Activated naive CD8-positive, alpha-beta T cell treated with anti-CD3 and anti-CD28 coated beads, Interleukin-2, amount 10 ng/mL, durations not matched to agents 7 days and 5 days (primary cell): ENCODE measurements around the gene CS. TPM values are rescaled to one million over a fixed set of nuclear protein-coding genes. Genes with fewer than 3 reads are reported as not detected.
"Not testable (repeated sequence)": the region's sequence is repeated elsewhere in the genome, so short reads cannot be mapped to it uniquely, and the experiment has no call there.

Source experiments
- ATAC-seq: fragments of 150-1000 bp; cut with Tn5 transposase; one replicate; pipeline ENCODE4 v1.10.0; 2021; ENCODE audit warnings: low read depth, moderate library complexity
- POLR2A ChIA-PET: fragments of 350-600 bp; sonication (Branson Sonifier 250); formaldehyde crosslinking; loops from one replicate; lab custom pipeline; 2021; ENCODE audit warnings: antibody characterized with exemption; lab: Charles Lee
- DNase-seq: peaks from one replicate; pipeline ENCODE4 v3.0.0; 2021
- H3K27ac Mint-ChIP-seq: one replicate; pipeline ENCODE4 v1.8.0; 2022; ENCODE audit warnings: mild to moderate bottlenecking, mixed read lengths
- H3K27me3 Mint-ChIP-seq: one replicate; pipeline ENCODE4 v1.8.0; 2022; ENCODE audit warnings: mild to moderate bottlenecking, moderate library complexity, mixed read lengths
- H3K36me3 Mint-ChIP-seq: one replicate; pipeline ENCODE4 v1.8.0; 2021; ENCODE audit warnings: mild to moderate bottlenecking, mixed read lengths
- H3K4me1 Mint-ChIP-seq: one replicate; pipeline ENCODE4 v1.8.0; 2021; ENCODE audit warnings: mixed read lengths
- H3K4me3 Mint-ChIP-seq: one replicate; pipeline ENCODE4 v1.8.0; 2022; ENCODE audit warnings: mild to moderate bottlenecking, moderate library complexity, mixed read lengths
- H3K9me3 Mint-ChIP-seq: one replicate; pipeline ENCODE4 v1.8.0; 2021; ENCODE audit warnings: mixed read lengths
- total RNA-seq, 2 experiments: library from RNA; stranded (reverse); gene quantifications; one replicate each; pipeline ENCODE4 v1.2.3, GENCODE V29; 2021

Gene CS
- total RNA-seq, result 100 to 1,000 TPM; 165 to 176 TPM

GRCh38 chr12:56299853-56300643 lies at the start of gene CS:
CS (minus strand) TSS chr12:56300330; CDS start chr12:56300201, 129 bp downstream.
- no peaks in the 10 kb centered on the region for H3K27me3 Mint-ChIP-seq
- POLR2A ChIA-PET, result interaction anchor here (0.6 to 3.5 kb wide), 9 partner anchors 10 to 110 kb away, joined by 3 to 16 read pairs (median 6); partner anchors contain the start of genes CNPY2, COQ10A, PAN2 and STAT2
- peaks cover 19% of the 10 kb centered on the region for H3K36me3 Mint-ChIP-seq
- peak within 1 kb of the TSS; percentile 96 for H3K4me3 Mint-ChIP-seq
- no peaks in the 10 kb centered on the region for H3K9me3 Mint-ChIP-seq
- DNase-seq (peak; percentile 98), ATAC-seq (peak; percentile 96)
- H3K27ac Mint-ChIP-seq, result peak within 1 kb of the TSS; percentile 92
- H3K4me1 Mint-ChIP-seq, result peaks cover 35% of the 10 kb centered on the region

- DNase-seq (no peak), ATAC-seq (no peak)
- H3K9me3 Mint-ChIP-seq, result no peaks in the 10 kb centered on the region
- H3K4me3 Mint-ChIP-seq, result no peak overlapping the region
- H3K4me1 Mint-ChIP-seq, result peaks cover 3% of the 10 kb centered on the region
- no peaks in the 10 kb centered on the region for H3K27me3 Mint-ChIP-seq
- POLR2A ChIA-PET, result interaction anchor here (1.4 to 15.3 kb wide), 4 partner anchors 10 to 100 kb away, joined by 3 to 153 read pairs (median 11); partner anchors contain the start of genes CNPY2, IL23A, STAT2 and TIMELESS
- H3K36me3 Mint-ChIP-seq, result peaks cover 38% of the 10 kb centered on the region
- no peak overlapping the region for H3K27ac Mint-ChIP-seq
Observed at GRCh38 chr12:56348776-56349175, 48.6 kb upstream of the CS start.

DNA sequence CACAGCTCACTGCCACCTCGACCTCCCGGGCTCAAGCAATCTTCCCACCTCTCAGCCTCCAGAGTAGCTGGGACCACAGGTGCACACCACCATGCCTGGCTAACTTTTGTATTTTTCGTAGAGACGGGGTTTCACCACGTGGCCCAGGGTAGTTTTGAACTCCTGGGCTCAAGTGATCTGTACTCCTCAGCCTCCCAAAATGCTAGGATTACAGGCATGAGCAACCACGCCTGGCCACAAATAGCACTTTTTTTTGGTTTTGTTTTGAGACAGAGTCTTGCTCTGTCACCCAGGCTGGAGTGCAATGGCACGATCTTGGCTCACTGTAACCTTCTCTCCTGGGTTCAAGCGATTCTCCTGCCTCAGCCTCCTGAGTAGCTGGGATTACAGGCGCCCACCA lies 47.1 kb upstream of the CS start:
- DNase-seq, H3K27me3 Mint-ChIP-seq, H3K9me3 Mint-ChIP-seq, ATAC-seq, H3K4me1 Mint-ChIP-seq, H3K27ac Mint-ChIP-seq, H3K4me3 Mint-ChIP-seq: not testable (repeated sequence)
- peaks cover 47% of the 10 kb centered on the region for H3K36me3 Mint-ChIP-seq
- POLR2A ChIA-PET, result interaction anchor here (0.7 to 15.3 kb wide), 5 partner anchors 9 to 299 kb away, joined by 3 to 153 read pairs (median 12); partner anchors contain the start of genes CNPY2, IL23A and STAT2

- Mint-ChIP-seq H3K27me3 (no peaks in the 10 kb centered on the region), H3K27ac (peak overlapping the region; percentile 20), H3K4me1 (peaks cover 8% of the 10 kb centered on the region), H3K4me3 (no peak overlapping the region), H3K9me3 (no peaks in the 10 kb centered on the region), H3K36me3 (peaks cover 51% of the 10 kb centered on the region)
- ATAC-seq (peak; percentile 12), DNase-seq (no peak)
- POLR2A ChIA-PET, result interaction anchor here (0.7 to 15.3 kb wide), 4 partner anchors 8 to 299 kb away, joined by 3 to 153 read pairs (median 18); partner anchors contain the start of genes CNPY2, IL23A and STAT2
Observed at GRCh38 chr12:56346675-56347074, 46.5 kb upstream of the CS start.

DNA sequence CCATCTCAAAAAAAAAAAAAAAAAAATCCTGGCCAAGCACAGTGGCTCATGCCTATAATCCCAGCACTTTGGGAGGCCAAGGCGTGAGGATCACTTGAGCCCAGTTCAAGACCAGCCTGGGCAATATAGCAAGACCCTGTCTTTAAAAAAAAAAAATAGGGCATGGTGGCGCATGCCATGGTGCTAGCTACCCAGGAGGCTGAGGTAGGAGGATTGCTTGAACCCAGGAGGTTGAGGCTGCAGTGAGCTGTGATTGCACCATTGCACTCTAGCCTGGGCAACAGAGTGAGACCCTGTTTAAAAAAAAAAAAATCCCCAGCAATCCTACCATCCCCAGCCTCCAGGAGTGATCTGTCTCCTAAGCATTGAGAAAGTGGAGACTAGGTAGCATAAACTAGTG lies 42.2 kb upstream of the CS start:
- H3K36me3 Mint-ChIP-seq, result peaks cover 33% of the 10 kb centered on the region
- POLR2A ChIA-PET, result interaction anchor here (2.1 to 15.3 kb wide), 2 partner anchors 9 to 16 kb away, joined by 9 to 153 read pairs; partner anchors contain the start of gene STAT2
- not testable (repeated sequence) for ATAC-seq, H3K4me3 Mint-ChIP-seq, H3K27ac Mint-ChIP-seq, H3K27me3 Mint-ChIP-seq, DNase-seq, H3K9me3 Mint-ChIP-seq
- peaks cover 28% of the 10 kb centered on the region for H3K4me1 Mint-ChIP-seq

DNA sequence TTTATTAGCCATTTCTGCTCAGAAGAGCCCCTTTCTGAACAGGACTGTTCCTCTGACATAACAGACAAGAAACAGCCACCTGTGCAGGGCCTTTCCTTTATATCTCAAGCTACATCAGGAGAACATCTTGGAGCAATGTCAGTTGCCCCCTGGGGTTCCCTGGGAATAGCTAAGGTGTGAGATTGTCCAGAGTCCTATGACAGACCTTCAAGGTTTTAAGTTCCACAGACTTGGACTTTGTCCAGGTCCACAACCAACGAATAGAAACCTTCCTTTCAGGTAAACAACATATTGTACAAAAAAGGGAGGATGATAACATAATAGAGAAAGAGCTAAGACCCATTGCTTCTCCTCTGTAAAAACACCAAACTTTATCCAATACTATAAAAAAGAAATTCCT lies 41.5 kb upstream of the CS start:
- no peak for ATAC-seq
- Mint-ChIP-seq H3K27ac (no peak overlapping the region), H3K27me3 (no peaks in the 10 kb centered on the region), H3K4me1 (peaks cover 34% of the 10 kb centered on the region), H3K4me3 (no peak overlapping the region), H3K9me3 (no peaks in the 10 kb centered on the region), H3K36me3 (peaks cover 29% of the 10 kb centered on the region)
- DNase-seq, result no peak
- POLR2A ChIA-PET, result interaction anchor here (1.2 to 15.3 kb wide), 2 partner anchors 17 to 108 kb away, joined by 3 to 153 read pairs; partner anchors contain the start of genes STAT2 and TIMELESS

GRCh38 chr12:56339158-56339422 lies 39.0 kb upstream of the CS start:
- Mint-ChIP-seq H3K27ac (peak overlapping the region; percentile 100), H3K4me1 (peaks cover 41% of the 10 kb centered on the region), H3K36me3 (peaks cover 24% of the 10 kb centered on the region), H3K27me3 (no peaks in the 10 kb centered on the region), H3K9me3 (no peaks in the 10 kb centered on the region), H3K4me3 (peak overlapping the region; percentile 88)
- POLR2A ChIA-PET, result interaction anchor here (0.6 to 15.3 kb wide), 12 partner anchors 8 to 222 kb away, joined by 3 to 153 read pairs (median 4); partner anchors contain the start of genes APOF, CNPY2, COQ10A and RNF41
- DNase-seq (no peak), ATAC-seq (no peak)

DNA sequence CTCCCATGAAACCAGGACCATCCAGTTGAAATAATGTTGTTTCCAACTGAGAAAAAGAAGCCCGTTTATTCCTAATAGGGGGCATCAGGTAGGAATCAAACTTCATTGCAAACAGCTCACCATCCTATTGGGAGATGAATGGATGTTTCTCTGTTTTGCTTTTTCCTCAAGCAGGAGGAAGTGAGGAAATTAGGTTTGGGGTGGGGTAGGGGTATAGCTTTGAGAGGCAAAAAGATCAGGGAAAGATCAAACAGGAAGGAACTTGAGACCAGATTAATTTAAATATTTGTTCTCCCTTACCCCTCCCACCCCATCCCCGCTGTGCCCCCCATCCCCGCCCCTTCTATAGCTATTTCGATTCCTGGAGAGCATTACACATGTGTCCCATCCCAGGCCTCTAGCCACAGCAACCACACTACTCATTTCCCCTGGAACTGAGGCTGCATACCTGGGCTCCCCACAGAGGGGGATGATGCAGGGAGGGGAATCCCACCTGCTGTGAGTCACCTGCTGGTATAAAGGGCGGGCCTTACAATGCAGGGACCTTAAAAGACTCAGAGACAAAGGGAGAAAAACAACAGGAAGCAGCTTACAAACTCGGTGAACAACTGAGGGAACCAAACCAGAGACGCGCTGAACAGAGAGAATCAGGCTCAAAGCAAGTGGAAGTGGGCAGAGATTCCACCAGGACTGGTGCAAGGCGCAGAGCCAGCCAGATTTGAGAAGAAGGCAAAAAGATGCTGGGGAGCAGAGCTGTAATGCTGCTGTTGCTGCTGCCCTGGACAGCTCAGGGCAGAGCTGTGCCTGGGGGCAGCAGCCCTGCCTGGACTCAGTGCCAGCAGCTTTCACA lies 38.4 kb upstream of the CS start, which contains the start of gene IL23A:
TSS of gene IL23A (plus strand) at position 577 of the 850 bp plus-strand sequence. CDS start at position 738, 161 bp downstream.
- Mint-ChIP-seq H3K4me1 (peaks cover 41% of the 10 kb centered on the region), H3K4me3 (peak within 1 kb of the TSS; percentile 88), H3K9me3 (no peaks in the 10 kb centered on the region), H3K27me3 (no peaks in the 10 kb centered on the region), H3K27ac (peak within 1 kb of the TSS; percentile 100), H3K36me3 (peaks cover 22% of the 10 kb centered on the region)
- DNase-seq (peak; percentile 68), ATAC-seq (peak; percentile 66)
- POLR2A ChIA-PET, result interaction anchor here (0.6 to 15.3 kb wide), 15 partner anchors 9 to 222 kb away, joined by 3 to 153 read pairs (median 4); partner anchors contain the start of genes APOF, CNPY2, COQ10A and RNF41

GRCh38 chr12:56337753-56338251 lies 37.7 kb upstream of the CS start:
- Mint-ChIP-seq H3K4me3 (no peak overlapping the region), H3K4me1 (peaks cover 40% of the 10 kb centered on the region), H3K27ac (peak overlapping the region; percentile 100), H3K36me3 (peaks cover 17% of the 10 kb centered on the region), H3K27me3 (no peaks in the 10 kb centered on the region), H3K9me3 (no peaks in the 10 kb centered on the region)
- DNase-seq (no peak), ATAC-seq (no peak)
- POLR2A ChIA-PET, result interaction anchor here (1.2 to 15.3 kb wide), 10 partner anchors 10 to 220 kb away, joined by 3 to 153 read pairs (median 4); partner anchors contain the start of genes APOF, CNPY2, COQ10A and SMARCC2

DNA sequence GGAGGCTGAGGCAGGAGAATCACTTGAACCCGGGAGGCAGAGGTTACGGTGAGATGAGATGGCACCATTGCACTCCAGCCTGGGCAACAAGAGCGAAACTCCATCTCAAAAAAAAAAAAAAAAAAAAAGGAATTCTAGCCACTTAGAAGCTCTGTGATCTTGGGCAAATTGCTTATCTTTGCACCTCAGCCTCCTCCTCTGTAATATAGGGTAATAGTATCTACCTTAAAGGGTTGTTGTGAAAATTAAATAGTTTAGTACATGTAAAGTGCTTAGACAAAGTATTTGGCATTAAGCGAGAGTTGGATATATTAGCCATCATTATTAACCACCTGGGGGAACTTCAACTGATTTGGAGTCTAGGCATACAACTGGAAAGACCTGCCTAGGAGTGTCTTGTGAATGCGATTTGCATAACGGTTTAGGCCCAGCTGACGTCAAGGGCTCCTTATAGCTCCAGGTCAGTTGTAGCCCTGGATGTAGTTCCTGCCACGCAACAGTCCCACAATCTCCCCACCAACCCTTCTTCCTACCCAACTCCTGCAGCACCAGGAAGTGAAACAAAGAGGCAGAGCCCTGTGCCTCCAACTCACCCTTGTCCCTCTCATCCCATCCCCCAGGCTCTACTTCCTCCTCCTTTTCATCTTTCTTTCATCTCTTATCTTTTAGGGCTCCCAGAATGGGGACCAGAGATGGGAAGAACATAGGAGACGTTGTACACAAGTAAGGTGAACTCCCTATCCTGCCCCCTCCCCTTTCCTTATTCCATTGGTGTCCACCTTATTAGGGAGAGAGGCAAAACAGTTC lies 36.4 kb upstream of the CS start:
- Mint-ChIP-seq H3K27me3 (no peaks in the 10 kb centered on the region), H3K36me3 (peaks cover 12% of the 10 kb centered on the region), H3K4me3 (no peak overlapping the region), H3K9me3 (no peaks in the 10 kb centered on the region), H3K4me1 (peaks cover 42% of the 10 kb centered on the region), H3K27ac (peak overlapping the region; percentile 60)
- DNase-seq (no peak), ATAC-seq (no peak)
- POLR2A ChIA-PET, result interaction anchor here (4.8 to 5.0 kb wide), 2 partner anchors 21 to 23 kb away, joined by 28 to 40 read pairs; partner anchors contain the start of genes CNPY2 and STAT2

- H3K9me3 Mint-ChIP-seq, H3K36me3 Mint-ChIP-seq, ATAC-seq, DNase-seq, H3K27me3 Mint-ChIP-seq, H3K27ac Mint-ChIP-seq: not testable (repeated sequence)
- Mint-ChIP-seq H3K4me3 (peak overlapping the region; percentile 28), H3K4me1 (peaks cover 42% of the 10 kb centered on the region)
- POLR2A ChIA-PET, result interaction anchor here (0.7 to 5.0 kb wide), 3 partner anchors 20 to 267 kb away, joined by 6 to 40 read pairs (median 28); partner anchors contain the start of genes CNPY2 and STAT2
Observed at GRCh38 chr12:56335527-56335926, 35.4 kb upstream of the CS start.

DNA sequence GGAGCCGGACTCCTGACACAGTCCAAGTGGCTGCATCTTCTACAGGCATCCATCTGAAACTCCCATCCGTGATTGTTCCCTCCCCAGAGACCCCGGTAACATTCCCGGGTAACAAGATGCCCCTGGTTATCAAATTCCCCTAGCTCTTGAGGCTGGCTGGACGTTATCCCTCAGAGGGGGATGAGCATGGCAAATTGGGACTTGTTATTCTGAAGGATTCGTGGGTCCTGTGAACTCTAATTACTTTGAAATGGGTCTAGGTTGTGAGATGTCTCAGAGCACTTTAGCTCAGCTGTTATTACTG lies 34.3 kb upstream of the CS start:
- ATAC-seq, result no peak
- Mint-ChIP-seq H3K27me3 (no peaks in the 10 kb centered on the region), H3K27ac (peak overlapping the region; percentile 94), H3K9me3 (no peaks in the 10 kb centered on the region), H3K36me3 (peaks cover 9% of the 10 kb centered on the region), H3K4me3 (peak overlapping the region; percentile 92), H3K4me1 (peaks cover 37% of the 10 kb centered on the region)
- POLR2A ChIA-PET, result interaction anchor here (1.8 to 5.0 kb wide), 2 partner anchors 19 to 25 kb away, joined by 17 to 40 read pairs; partner anchors contain the start of genes CNPY2 and STAT2
- DNase-seq, result no peak
